ENCODE measurements around the gene PFKFB2. TPM values are rescaled to one million over a fixed set of nuclear protein-coding genes. Genes with fewer than 3 reads are reported as not detected.
A peak's percentile ranks its signal among the peaks of the same experiment; 100 is the strongest.

The PFKFB2 gene
- total RNA-seq, 1 donor from 2014 or later: 4.1 TPM

DNA sequence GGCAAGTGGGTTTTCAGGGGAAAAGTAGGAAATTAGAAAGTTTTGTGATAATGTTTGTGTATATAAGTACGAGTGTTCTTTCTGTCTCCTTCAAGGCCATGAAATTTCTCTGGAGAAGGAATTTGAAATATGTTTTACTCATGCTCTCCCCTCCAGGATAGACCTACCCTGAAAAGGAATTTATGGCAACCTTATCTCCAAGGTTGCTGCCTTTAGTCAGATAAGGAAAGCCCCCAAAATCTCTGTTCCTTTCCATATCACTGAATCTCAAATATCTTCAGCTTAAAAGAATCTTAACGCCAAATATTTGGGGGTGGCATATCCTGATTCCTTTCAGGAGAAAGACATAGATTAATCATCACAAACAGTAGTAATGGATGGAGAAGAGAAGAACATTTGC lies 35.1 kb downstream of the PFKFB2 start:
- DNase-seq (ENCODE audit: low spot score) (no peak), ATAC-seq (no peak)

DNA sequence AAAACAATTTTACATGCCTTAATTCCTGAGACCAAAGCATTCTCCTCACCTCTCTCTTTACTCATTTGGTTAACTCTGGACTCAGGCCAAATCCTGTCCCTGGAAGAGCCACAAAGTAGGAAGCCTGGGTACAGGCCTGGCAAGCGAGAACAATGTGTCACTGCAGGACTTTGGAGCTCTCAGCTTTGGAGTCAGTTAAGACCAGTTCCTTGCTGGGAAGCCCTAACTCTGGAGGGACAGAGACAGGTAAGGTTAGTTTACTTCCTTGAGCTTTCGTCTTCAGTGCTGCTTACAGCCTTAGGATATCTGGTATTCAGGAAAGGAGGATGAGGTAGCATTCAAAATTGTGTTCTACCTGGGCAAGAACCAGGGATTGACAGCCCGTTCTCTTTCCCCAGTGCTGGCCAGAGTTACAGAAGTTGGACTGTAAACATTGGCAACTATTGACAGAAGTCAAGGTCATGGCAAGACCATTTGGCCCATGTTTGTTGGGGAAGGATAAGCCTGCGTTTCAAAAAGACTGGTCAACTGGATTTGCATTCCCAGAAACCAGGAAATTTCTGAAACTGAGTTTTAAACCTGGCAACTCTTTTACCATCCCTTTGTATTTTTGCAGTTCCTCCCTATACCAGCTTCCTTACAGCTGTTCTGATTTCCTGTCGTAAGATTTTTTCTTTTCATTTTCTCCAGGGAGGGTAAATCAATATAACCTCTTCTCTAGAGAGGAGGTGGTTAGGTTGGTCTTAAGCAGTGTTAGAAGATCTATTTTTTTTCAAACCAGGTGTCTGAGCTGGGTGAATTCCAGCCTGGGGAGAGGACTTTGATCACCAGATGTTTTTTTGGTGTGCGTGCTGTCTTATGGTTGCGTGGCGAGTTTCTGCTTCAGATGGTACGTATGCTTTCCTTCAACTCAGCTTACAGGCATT lies 35.9 kb downstream of the PFKFB2 start, which contains the start of gene C4BPB:
C4BPB (plus strand) TSS at position 160 of the 926 bp plus-strand sequence; CDS start at position 832, 672 bp downstream.
- ATAC-seq (peak; percentile 80), DNase-seq (ENCODE audit: low spot score) (peak; percentile 87)

DNA sequence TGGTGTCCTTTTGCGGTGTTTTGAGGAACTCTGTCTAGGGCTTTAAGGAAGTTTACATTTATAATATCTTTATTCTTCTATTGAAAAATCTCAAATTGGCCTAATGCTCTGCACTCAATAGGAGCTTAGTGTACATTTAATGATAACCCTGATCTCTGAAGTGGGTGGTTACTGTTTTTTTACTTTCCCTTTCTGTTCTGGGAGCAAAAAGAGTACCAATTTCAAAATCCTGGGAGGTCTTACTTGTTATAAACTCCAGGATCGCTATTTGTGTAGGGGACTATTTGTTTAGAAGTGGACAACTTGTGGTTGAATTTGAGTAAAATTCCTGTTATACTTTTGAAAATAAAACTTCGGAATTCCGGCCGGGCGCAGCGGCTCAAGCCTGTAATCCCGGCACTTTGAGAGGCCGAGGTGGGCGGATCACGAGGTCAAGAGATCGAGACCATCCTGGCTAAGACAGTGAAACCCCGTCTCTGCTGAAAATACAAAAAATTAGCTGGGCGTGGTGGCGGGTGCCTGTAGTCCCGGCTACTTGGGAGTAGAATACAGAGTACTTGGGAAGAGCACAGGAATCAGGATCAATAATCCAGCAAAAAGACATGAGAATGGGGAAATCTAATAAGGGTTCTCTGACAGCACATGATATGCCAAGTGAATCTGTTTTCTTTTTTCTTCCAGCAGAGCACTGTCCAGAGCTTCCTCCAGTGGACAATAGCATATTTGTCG lies 36.7 kb downstream of the PFKFB2 start:
- no peak for DNase-seq (ENCODE audit: low spot score)
- peak; percentile 19 for ATAC-seq

DNA sequence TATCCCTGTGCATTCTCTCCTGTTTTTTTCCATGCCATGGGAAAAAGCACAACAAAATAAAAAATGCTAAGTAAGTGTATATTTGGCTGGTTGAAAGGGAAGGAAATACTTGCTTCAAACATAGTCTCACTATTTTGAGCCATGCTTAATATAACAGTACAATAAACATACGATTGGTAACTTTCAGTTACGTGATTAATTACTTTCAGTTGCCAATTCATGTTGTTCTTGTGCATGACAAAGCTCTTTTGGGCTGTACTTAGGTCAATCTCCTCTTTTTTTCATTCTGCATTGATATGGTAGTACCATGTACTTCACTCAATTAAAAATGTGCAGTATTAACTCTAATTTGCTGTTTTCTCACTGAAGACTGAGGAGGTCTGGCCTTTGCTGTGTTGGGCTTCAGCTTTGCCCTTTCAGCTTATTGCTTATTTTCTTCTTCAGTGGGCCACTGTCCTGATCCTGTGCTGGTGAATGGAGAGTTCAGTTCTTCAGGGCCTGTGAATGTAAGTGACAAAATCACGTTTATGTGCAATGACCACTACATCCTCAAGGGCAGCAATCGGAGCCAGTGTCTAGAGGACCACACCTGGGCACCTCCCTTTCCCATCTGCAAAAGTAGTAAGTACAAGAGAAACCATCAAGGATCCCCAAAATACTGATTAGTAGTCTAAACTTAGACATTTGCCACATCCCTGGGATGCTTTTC lies 38.3 kb downstream of the PFKFB2 start:
- ATAC-seq (peak; percentile 21), DNase-seq (ENCODE audit: low spot score) (no peak)

DNA sequence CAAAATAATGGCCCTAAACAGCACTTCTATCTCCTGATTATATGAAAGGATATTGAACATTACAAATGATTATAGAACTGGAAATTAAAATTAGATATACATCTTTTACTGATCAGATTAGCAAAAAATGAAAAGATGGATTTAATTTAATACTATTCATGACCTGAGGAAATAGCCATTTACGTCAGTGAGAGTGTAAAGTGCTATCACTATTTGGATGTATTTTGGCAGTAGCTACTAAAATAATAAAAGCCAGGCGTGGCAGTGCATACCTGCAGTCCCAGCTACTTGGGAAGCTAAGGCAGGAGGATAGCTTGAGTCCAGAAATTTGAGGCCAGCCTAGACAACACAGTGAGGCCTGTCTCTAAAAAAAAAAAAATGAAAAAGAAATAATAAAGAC lies 40.9 kb downstream of the PFKFB2 start:
- DNase-seq (ENCODE audit: low spot score): no peak
- ATAC-seq: no peak

DNA sequence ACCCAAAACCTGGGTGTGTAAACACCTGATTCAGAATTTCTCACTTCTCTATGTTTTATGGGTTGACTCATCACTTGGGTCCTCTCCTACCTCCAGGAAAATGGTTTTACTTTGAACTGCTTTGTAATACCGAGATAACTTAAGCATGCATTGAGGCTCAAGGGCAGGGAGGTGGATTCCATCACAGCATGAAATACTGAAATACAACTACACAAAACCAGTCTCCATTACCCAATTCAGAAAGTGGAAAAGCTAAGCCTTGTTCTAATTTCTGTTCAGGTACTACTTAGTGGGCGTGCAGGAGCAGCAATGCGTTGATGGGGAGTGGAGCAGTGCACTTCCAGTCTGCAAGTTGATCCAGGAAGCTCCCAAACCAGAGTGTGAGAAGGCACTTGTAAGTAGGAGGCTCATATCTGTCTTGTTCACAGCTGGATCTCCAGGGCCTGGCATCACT lies 44.8 kb downstream of the PFKFB2 start:
- DNase-seq (ENCODE audit: low spot score) (no peak), ATAC-seq (no peak)

DNA sequence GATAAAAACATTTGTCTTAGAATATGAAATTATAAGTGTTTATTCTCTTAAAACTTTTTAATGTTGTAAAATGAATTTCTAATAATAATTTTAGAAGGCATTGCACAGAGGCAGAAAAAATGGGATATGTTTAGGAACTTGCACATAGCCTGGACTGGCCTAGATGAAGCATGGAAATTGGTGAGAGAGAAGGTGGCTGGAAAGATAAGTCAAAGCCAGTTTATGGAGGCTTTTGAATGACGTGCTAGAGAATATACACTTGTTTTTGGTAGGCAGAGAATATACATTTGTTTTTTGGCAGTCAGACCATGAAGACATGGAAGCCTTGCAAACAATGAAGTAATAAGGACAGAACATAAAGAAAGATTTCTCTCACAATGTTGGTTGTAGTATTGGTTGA lies 48.6 kb downstream of the PFKFB2 start:
- ATAC-seq (no peak), DNase-seq (ENCODE audit: low spot score) (no peak)

DNA sequence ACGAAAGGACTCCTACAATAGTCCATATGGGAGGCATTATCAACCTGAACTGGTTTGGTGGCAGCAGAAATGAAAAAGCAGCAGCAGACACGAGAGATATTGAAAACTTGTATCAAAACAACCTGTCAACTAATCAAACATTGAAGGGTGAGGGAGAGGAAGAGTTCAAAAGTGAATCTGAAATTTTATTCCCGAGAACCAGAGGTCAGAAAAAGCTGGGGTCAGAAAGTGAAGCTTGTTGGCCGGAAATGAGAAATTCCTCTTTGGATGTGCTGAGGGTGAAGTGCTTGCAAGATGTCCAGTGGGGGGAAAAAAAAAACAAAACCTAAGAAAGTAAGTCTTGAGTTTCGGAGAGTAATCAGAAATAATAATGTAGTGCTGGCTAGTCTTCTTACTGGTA lies 49.1 kb downstream of the PFKFB2 start:
- ATAC-seq (peak; percentile 14), DNase-seq (ENCODE audit: low spot score) (no peak)

DNA sequence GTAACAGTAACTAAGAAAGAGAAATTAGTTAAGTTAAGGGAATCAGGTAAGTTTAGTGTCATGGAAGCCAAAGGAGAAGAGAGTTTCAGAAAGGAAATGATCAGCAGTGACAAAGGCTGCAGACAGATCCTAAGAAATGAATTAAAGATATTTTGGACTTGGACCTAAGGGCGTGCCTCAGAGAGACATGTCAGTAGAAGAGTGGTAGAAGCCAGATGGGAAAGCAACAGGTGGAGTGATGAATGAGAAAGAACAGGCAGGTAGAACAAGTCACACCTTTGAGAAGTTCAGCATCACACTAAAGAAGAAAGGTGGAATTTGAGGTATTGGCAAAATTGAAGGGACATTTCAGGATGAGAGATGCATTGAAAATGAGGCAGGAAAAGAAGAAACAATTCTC lies 49.6 kb downstream of the PFKFB2 start:
- no peak for DNase-seq (ENCODE audit: low spot score)
- no peak for ATAC-seq

DNA sequence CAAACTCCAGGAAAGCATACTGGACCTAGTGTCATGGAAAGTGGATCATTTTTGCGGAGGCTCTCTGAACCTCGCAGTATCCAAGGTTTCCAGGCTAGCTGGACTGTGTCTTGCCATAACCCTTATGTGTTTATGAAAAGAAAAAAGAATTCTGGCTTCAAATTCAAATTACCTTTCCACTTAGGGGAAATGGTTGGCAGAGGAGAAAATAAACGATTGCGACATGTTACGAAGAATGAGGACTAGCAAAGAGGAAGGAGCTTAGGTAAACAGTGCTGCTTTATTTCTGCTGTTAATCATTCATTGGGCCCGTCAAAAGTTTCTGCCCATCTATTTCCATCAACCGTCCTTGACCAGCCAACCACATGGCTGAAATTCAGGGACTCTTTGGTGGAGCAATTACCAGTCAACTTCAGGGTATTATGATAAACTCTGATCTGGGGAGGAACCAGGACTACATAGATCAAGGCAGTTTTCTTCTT lies 50.9 kb downstream of the PFKFB2 start, which contains the start of gene C4BPA:
C4BPA (plus strand) TSS at position 342 of the 482 bp plus-strand sequence. CDS start 8,793 bp downstream, outside the sequence.
- DNase-seq (ENCODE audit: low spot score) (peak; percentile 89), ATAC-seq (peak; percentile 72)

DNA sequence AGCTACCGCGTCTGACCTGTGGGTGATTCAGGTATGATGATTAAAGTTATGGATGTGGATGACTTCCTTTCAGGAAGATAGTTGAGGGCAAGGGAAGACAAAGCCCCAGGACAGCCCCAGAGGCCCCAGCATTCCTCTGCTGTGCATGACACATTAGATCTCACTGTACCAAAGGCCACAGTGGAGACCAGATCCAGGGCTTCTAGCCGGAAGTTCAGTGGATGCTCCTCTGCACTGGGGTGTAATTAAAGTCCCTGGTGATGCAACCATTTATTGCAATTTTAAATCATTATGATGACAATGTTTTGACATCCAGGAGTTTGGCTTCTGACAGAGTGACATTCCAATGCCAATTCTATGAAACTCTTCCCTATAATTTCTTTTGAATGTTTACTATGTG lies 55.9 kb downstream of the PFKFB2 start:
- ATAC-seq (peak; percentile 33), DNase-seq (ENCODE audit: low spot score) (no peak)

DNA sequence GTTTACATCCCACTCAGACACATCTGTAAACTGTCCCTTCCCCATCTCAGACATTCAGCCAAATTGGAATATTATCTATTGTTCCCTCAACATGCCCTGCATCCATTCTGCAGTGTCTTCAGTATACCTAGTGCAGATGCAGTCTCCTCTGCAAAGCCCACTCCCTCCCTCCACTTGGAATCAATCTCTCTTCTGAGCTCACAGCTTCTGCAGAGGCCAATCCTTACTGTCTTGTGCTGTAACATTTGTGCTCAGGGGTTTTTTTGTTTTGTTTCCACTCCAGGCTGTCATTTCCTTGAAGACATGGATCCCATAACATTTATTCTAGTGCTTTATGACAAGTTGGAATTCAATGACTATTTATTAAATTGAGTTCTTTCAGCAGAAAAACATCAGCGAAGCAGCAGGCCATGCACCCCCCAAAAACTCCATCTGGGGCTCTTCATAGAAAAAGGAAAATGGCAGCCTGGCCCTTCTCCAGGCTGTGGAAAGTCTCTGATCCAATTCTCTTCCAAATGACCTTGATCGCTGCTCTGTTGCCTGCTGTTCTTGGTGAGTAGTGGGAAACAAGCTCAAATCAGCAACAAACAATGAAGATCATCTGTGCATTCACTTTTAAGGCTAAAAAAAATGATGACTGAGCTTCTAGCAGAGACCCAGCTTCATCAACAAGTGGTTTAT lies 59.7 kb downstream of the PFKFB2 start:
- ATAC-seq (peak; percentile 27), DNase-seq (ENCODE audit: low spot score) (no peak)

DNA sequence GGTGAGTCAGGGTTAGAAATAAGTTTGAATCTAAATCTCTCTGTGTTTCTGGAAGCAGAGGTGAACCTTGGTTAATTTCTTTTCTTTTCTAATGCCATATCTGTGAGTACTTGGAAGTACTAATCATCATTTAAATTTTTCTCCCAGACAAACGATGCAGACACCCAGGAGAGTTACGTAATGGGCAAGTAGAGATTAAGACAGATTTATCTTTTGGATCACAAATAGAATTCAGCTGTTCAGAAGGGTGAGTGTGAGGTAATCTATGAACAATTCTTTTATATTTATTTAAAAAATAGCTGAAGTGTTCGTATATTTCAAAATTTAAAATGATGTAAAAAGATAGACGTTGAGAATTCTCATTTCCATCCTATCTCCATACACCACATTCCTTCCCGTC lies 62.2 kb downstream of the PFKFB2 start:
- ATAC-seq (no peak), DNase-seq (ENCODE audit: low spot score) (no peak)

DNA sequence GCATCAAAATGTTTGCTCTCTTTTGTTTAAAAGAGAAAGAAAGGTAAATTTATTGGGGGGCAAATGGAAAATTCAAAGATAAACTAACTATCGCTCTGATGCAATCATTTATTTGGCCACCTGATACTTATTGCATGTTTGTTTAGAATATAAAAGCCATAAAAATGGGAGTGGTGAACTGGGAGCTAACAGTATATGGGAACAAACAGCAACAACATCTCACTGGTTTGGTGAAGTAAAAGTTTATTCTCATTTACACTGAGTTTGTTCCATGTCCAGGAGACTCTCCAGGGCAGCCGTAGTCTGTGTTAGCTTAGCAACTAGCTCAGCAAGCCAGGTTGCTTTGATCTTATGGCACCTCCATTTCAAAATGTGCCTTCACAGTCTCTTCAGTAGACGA lies 71.3 kb downstream of the PFKFB2 start:
- DNase-seq (ENCODE audit: low spot score) (no peak), ATAC-seq (no peak)

DNA sequence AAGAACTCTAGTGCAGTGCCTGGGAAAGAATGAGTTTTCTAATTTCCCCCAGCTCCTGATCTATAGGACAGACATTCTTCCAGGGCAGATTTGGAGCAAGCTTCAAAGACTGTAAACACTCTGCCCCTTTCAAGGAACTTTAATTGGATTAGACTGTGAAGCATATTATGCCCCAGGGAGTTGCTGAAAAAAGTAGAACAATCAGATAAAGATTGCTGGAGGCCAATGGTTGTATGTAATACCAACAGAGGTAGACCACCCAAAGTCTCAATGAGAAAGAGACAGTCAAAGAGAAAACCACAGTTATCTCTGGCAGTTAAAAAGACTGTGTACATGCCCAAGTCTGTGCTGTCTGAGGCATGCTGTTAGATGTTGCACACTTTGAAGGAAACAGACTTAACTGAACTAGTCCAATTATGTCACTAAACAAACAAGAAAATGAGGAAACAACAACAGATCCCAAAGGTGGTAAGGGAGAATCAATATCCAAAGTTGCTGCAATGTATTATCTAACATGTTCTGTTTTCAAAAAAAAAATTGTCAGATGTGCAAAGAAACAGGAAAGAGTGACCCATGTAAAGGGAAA lies 75.4 kb downstream of the PFKFB2 start:
- ATAC-seq (peak; percentile 83), DNase-seq (ENCODE audit: low spot score) (no peak)

DNA sequence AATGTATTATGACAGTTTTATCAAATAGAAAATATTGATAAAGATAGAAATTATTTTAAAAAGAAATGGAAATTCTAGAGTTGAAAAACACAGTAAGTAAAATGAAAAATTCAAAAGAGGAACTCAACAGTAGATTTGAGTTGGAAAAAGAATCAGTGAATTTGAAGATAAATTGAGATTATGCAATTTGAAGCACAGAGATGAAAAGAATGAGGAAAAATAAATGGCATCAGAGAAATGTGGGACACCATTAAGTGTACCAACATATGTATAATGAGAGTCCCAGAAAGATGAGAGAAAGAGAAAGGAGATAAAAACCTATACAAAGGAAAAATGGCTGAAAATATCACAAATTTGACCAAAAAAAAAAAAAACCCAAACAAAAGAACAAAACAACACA lies 76.0 kb downstream of the PFKFB2 start:
- no peak for DNase-seq (ENCODE audit: low spot score)
- no peak for ATAC-seq

All from left lobe of liver (tissue), 2 donors.